ENCODE results near the gene NF2.

NF2 gene

DNA sequence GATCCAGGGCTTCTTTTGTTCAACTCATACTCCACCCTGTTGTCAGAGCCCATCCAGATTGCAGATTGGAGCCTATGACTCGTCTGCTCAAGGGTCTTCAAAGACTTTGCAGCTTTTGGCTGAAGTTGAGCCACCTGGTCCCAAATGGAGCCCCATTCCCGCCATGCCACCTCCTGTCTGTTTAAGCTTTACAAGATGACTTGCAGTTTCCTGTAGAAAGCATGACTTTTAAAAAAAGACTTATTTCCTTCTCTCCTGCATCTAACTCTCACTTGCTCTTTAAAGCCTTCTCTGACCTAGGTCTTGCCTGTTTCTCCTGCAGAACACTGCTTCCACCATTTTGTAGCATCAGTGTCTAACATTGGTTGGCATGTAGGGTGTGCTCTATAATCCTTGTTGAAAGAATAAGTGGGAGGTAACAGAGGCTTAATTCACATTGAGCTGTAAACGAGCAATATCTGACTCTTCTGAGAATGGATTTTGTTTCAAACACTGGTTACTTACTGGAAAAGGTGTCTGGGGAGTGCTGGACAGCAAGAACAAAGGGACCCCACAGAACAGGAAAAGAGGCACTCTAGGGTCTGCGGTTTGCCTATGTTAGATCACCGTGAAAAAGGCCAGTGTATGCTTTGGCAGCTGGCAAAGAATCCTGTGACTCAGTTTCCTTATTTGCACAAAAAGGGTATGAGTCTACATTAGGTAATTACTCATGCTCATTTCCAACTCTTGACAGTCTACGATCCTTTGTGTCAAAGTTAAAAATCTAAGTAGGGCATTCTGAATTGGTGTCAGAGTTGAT is 30.3 kb downstream of the NF2 start:
- no peak for DNase-seq

DNA sequence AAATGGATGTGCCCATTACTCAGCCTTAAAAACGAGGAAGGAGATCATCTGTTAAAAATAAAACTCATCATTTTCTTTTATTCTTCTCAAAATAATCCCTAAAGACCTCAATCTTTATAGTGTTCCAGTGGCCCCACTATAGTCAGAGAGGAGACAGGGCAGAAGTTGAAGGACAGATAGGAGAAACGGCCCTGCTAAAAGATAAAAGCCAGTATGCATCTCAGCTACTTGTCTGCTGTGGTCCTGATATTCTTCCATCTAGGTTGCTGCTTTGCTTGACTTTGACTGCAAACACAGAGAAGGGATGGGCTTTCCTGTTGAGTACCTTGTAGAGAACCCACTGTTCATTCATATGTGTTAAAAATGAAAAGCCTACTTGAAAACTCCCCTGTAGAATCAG is 31.4 kb downstream of the NF2 start:
- DNase-seq: no peak

DNA sequence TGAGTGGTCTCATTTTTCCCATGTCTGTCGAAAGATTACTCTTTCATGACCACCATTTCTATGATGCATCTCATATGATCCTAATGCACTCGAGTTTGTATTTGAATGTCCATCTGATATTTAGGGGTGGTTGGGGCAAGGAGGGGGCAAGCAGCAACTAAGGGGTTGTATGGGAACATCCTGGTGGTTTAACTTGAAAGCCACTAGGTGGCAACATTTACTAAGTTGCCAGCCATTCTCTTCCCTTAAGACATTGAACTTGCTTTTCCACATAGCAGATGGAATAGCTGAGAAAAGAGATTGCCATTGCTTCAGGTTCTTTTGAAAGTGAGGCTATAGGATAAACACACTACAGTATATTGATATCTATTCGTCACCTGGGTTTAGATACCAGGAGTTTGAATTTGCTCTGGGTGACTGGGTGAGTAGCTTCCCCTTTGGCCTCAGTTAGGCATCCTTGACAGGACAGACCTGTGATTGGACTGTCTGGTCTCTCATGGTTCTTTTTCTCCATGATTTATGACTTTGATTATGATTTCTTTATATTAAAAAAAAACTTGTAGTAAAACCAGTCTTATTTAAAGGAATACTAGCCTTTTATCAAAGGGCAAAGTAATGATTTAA is 32.4 kb downstream of the NF2 start:
- peak; percentile 1 for DNase-seq

DNA sequence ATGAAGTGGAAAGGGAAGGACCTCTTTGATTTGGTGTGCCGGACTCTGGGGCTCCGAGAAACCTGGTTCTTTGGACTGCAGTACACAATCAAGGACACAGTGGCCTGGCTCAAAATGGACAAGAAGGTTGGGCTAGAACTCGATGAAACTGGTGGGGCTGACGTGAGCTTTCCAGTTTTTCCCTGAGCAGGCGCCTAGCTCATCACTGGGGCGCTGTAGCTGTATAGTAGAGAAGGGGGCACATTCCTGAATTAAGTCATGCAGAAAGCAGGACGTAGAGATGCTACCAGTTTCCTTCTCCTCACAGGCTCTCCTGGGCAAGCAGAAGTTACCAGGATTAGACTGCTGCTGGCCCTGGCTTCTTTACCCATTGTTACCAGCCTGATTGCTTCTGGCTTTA is 33.3 kb downstream of the NF2 start:
- no peak for DNase-seq

DNA sequence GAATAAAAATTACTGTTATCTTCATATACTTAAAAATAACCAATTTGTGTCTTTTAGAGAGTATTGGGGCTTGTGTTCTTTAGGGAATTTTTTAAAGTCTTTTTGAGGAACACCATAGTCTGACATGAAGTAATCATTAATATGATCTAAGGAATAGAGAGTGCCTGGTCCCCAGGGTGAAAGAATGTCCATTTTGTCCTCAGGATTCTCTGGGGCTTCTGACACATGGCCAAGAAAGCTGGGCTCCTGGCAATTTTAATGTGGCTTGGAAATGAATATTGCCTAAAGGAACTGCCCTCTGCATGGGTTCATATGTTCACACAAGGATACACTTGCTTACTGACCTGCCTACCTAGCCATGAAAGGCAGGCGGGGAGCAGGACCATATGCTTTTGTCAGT is 33.7 kb downstream of the NF2 start:
- no peak for DNase-seq

DNA sequence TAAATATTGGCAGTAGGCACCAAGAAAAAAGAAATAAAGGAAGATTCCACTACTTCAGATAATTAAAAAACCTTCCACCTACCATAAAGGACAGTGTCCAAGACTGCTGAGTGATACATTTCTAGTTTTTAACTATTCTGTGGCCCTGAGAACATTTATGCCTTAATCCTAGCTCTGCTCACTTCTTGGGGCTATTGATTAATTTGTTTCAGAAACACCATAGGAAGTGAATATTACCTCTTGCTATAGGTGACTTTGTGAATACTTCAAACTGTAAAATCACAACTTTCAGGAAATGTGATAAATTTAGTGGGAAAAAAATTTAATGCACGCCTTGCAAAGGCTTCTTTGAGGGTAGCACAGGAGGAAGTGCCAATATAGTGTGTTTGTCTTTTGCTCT is 35.2 kb downstream of the NF2 start:
- no peak for DNase-seq

DNA sequence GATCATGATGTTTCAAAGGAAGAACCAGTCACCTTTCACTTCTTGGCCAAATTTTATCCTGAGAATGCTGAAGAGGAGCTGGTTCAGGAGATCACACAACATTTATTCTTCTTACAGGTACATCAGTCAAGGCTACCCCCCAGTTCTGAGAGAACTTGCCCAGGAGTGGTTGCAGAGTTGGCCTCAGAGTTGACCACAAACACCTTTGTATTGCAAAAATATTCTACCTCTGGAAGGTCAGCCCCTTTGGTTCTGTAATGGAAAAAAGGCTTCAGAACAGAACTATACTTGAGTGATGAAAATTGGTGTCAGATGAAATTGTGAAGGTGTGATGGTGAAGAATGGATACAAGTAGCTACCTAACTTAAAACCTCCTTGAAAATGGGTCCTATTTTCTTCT is 35.7 kb downstream of the NF2 start:
- no peak for DNase-seq

DNA sequence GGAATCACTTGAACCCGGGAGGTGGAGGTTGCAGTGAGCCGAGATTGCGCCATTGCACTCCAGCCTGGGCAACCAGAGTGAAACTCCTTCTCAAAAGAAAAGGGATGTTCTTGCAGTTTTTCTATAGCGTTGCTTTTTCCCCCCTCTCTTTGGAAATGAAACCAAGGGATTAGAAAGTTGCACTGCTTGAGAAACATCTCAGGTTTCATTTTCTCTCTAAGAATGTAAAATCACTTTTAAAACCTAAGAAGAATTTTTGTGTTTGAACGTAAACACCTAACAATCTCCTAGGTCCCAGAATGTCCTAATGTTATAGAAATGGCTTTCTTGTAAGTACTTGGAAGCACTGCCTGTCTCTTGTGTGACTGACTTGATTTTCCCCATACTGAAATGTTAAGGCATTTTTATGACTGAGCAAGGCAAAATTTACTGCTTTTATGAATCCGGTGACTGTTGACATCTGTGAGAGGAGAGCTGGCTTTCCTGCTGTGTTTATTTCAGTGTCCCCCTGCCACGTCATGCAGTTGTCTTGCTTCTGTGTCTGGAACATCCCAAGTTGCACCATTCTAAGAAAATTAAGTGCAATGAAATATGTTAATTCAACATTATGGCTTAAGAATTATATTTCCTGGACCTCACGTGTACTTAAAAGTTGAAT is 37.7 kb downstream of the NF2 start:
- DNase-seq: no peak

DNA sequence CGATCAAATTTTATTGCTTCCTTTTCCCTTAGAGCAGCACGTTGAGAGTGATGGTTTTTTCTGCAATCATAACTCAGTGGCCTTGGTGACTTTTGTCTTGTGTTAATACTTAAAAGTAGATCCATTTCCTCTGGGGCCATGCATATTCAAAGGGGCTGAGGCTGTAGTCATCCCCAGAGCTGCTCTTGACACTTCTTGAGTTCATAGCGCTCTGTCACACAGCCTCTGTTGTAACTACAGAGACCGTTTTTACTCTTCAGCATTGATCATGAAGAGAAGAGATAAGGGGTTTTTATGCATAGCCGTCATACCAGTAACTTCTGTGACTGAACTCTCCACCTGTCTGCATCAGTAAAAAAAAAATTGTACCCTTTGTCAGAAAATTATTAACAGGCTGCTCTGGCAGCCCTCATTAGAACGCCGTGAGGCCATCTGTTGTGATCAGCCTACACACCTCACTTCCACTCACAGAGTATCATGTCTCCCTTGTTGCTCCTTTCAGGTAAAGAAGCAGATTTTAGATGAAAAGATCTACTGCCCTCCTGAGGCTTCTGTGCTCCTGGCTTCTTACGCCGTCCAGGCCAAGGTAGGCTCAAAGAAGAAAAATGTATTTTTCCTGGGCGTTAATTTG is 38.4 kb downstream of the NF2 start:
- DNase-seq: no peak

DNA sequence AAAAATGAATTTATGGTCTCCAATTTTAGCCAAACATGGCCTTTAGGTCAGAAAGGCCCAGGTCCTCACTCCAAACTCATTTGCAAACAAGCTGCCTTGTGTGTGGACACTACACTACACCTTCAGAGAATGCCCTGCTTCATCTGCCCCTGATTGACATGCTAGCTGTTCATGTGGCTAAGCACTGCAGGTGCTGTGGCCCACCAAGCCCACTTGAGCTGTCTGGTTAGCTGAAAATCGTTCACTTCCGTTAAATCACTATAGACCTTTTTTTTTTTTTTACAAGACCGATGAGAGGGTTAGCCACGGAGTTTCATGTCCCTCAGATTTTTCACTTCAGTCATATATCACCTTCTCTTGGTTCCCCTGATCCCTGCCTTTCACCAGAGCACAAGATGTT is 39.3 kb downstream of the NF2 start:
- DNase-seq: no peak

DNA sequence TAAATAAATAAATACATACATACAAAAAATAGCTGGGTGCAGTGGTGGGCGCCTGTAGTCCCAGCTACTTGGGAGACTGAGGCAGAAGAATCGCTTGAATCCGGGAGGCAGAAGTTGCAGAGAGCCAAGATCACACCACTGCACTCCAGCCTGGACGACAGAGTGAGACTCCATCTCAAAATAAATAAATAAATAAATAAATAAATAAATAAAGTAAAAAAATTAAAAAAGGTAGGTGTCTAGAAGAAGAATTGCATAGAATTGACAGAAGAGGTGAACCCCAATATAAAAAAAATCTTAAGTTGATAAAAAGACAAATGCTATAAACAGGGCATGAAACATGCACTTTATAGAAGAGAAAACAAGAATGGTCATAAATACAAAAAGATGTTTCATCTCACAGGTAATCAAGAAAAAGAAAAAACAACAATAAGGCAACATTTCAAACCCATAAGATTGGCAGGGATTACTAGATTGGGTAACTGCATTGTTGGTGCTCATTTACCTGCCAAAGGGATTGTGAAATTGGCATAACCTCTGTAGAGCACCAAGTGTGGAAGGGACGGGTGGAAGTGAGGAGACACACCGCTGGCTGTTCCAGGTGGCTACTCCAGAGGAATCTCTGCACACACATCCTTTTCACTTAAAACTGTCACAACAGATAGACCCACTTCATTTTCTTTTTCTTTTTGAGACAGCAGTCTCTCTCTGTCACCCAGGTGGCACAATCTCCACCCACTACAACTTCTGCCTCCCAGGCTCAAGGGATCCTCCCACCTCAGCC is 44.7 kb downstream of the NF2 start:
- DNase-seq: no peak

DNA sequence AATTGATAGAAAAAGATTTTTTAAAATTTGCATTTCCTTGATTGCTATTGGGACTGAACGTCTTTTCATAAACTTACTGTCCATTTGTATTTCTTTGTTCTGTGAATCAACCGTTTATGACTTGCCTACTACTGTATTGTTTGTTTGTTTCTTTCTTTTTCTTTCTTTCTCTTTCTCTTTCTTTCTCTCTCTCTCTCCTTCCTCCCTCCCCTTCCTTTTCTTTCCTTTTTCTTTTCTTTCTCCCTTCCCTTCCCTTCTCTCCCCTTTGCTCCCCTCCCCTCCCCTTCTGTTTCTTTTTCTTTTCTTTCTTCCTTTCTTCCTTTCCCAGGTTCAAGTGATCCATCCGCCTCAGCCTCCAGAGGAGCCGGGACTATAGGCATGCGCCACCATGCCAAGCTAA is 46.9 kb downstream of the NF2 start:
- DNase-seq: no peak

DNA sequence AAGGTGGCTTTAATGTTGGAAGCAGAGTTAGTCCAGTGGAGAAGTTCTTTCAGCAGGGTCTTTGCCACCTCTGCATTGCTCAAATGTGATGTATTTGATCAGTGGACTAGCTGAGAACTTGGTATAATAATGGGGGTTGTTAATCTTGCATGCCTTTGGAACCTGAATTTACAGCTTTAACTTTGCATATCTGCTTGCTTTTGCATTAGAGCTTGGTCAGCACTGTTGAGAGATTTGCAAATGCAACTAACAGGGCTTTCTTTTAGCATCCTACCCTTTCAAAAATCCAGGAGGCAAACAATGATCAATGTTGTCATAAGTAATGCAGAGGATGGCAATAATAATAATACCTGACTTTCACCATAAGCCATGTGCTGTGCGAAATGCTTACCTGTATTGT is 48.2 kb downstream of the NF2 start:
- no peak for DNase-seq

DNA sequence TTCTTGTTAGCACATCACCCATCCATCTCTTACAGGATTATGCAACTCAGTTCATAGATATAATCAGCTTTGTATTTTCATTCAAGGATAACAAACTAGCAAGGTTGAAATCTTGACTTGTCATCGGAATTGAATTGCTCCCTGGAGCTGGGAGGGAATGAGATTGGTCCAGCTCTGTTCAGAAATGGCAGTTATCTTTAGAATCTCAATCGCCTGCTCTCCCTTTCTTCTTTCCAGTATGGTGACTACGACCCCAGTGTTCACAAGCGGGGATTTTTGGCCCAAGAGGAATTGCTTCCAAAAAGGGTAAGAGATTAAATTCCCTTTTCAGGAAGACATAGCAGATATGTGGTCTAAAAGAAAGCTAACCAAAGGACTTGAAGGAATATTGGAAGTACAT is 51.0 kb downstream of the NF2 start:
- DNase-seq: no peak

DNA sequence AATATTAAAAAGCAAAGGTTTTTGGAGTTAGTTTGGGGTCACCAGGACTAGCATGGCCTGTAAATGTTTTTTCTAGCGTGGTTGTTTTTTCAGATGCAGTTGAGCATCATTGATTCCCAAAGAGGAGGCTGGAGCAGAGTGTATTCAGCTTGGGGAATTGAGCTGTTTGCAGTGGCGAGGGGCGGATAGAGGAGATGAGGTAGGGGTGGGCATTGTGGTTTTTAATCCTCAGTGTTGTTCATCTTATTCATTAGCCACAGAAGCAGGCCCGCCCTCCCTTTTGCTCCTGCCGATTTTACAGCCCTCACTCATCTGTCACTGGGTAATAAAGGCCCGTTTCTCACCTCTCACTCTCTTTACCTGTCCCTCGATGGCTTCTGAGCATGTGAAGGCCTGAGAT is 51.4 kb downstream of the NF2 start:
- no peak for DNase-seq

DNA sequence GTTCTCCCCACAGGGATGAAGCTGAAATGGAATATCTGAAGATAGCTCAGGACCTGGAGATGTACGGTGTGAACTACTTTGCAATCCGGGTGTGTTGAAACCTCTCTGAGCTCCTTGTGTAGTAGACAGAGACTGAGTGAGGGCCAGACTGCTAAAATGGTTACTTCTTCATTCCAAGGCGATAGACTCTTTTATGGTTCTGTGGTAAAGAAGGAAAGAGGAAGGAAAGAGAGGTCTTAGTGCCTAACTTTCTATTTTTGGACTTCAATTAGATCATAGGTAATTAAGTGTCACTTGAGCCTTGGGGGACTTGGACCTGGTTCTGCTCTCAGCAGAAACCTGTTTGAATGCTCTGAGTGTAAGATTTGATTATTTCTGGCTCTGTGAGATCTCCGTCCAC is 54.7 kb downstream of the NF2 start:
- DNase-seq: no peak

DNA sequence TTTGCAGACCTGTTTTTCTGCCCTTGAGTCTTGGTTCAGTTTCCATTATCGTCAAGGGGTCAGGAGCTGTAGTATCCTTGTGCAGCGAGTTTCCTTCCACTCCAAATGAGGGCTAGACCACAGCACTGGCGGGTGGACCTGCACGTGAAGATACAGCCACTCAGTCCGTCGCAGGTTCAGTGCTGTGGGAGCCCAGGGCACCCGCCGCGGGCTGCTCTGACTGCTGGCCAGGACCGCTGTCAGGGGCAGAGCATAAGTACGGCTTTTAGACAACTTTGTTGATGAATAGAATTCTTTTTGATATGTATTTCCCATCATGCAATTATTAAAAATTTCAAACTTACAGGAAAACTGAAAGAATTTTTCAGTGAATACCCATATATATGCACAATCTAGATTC is 56.6 kb downstream of the NF2 start:
- DNase-seq: no peak

DNA sequence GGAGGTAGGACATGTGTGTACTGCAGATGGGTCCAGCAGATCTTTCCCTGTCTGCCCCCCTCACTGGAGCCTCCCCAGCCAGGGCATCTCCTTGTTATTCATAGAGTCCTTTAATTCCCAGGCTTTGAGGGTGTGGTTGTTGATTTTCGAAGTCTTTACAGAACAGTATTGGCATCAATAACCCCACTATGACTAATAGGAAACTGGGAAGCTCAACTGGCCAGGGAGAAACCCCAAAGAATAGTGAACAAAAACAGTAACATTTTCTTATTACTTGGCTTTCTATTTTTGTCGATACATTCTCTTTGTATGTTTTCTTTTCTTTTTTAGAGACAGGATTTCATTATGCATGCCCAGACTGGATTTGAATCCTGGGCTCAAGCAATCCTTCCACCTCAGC is 57.9 kb downstream of the NF2 start:
- no peak for DNase-seq

DNA sequence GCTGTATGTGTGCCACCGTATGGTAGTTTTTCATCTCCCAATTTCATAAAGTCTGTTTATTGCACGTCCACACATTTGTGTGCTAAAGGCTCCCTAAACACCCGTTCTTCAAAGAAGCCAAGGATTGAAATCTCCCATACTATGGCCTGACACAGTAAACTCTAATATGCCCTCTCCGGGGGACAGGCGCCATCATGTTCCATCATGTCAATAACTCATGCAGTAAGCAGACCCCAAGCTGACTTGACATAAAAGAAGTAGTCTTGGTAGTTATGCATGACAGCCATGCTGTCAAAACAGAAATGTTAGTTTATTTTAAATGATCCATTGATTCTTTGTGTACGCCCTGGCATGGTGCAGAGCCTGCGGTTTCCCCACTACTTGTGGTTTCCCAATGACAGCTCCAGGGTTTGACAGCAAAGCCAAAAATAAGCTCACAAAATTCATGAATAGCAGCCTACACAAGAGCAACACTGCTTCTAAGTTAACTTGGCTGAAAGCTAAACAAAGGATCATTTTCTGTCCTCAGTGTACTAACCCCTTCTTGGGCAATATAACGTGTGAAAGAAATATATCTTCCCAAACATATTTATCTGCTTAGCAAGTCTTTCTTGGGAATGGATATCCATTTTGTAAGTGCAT is 59.9 kb downstream of the NF2 start:
- no peak for DNase-seq

DNA sequence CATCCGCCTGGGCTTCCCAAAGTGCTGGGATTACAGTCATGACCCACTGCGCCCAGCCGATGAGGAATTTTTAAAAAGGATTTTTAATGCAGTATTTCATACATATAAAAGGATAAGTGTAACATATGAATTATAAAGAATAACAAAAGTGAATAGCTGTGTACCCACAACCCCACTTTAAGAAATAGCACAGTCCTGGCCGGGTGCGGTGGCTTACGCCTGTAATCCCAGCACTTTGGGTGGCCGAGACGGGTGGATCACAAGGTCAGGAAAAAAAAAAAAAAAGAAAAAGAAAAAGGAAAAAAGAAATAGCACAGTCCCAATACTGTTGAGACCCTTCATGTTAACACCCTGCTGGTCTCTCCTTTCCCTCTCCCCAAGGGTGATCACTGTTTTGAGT is 62.1 kb downstream of the NF2 start:
- DNase-seq: no peak

DNA sequence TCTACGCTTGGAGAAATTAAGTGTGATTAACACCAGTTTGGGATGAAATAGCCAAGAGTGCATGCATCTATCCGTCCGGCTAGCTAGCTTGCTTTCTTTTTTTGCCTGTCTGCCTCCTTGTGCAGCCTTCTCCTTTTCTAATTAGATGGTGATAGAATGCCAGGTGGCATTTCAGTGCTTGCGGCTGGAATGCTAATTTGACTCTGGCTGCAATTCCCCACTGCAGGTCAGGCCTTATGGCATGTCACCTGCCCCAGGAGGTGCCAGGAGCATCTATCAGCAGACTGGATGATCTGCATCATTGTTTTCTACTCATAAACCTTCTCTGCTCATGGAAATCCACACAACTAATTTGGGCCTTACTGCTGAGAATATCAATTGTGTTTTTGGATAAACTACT is 65.2 kb downstream of the NF2 start:
- no peak for DNase-seq

DNA sequence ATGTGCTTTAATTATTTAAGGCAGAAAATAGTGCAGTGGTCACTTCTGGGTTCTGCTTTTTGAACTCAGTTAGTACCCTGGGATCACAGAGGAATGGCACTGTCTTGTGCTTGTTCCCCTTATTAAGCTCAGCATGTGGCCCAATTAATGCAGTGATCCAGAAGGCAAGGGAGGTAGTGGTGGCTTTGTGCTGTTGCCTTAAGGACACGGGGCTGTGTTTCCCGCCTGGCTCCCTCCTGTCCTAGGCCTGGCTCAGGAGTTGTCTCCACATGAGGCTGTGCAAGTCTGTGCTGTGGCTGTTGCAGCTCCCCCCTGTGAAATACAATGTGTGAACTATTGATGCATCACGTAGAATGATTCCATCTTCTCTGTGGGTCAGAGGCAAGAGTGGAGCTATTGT is 67.2 kb downstream of the NF2 start:
- no peak for DNase-seq
